Mesendoderm (in vitro differentiated cells): ENCODE measurements around the gene PHIP. TPM values are rescaled to one million over a fixed set of nuclear protein-coding genes. Genes with fewer than 3 reads are reported as not detected.
A peak's percentile ranks its signal among the peaks of the same experiment; 100 is the strongest.

Experiments used
- DNase-seq: peaks from one replicate; pipeline ENCODE4 v3.0.0; 2013
- H2AK5ac ChIP-seq: 2 replicates; pipeline ENCODE4 v1.6.1; 2013; ENCODE audit warnings: low read length, inconsistent platforms
- H2BK120ac ChIP-seq: 2 replicates; pipeline ENCODE4 v1.6.1; 2013; ENCODE audit warnings: low read depth, mild to moderate bottlenecking, low read length, moderate library complexity, mixed read lengths
- H2BK15ac ChIP-seq: replicated peaks from 2 replicates; pipeline ENCODE4 v1.6.1; 2013; ENCODE audit warnings: low read depth, mild to moderate bottlenecking, moderate library complexity
- H2BK5ac ChIP-seq: 2 replicates; pipeline ENCODE4 v1.6.1; 2013; ENCODE audit warnings: low read length, inconsistent platforms
- H3K18ac ChIP-seq: 2 replicates; pipeline ENCODE4 v1.6.1; 2013; ENCODE audit warnings: mild to moderate bottlenecking, low read length, mixed read lengths
- H3K23ac ChIP-seq: one replicate; pipeline ENCODE4 v1.6.1; 2013; ENCODE audit warnings: low read length
- H3K27ac ChIP-seq: 2 replicates; pipeline ENCODE4 v1.5.1; 2013; ENCODE audit warnings: low read depth, mild to moderate bottlenecking, inconsistent platforms, low read length, moderate library complexity
- H3K27me3 ChIP-seq: 2 replicates; pipeline ENCODE4 v1.6.1; 2013; ENCODE audit warnings: low read length, control low read depth, mild to moderate bottlenecking, inconsistent platforms; ENCODE audit not compliant: insufficient read depth, poor library complexity
- H3K36me3 ChIP-seq: 2 replicates; pipeline ENCODE4 v1.6.1; 2013; ENCODE audit warnings: low read length, inconsistent platforms; ENCODE audit not compliant: control insufficient read depth, insufficient read depth
- H3K4ac ChIP-seq: one replicate; pipeline ENCODE4 v1.6.1; 2013; ENCODE audit warnings: low read depth, mild to moderate bottlenecking, low read length, moderate library complexity
- H3K4me1 ChIP-seq: 2 replicates; pipeline ENCODE4 v1.6.1; 2013; ENCODE audit warnings: low read depth, low read length, inconsistent platforms; ENCODE audit not compliant: control insufficient read depth
- H3K4me2 ChIP-seq: 2 replicates; pipeline ENCODE4 v1.6.1; 2013; ENCODE audit warnings: low read length
- H3K4me3 ChIP-seq: 2 replicates; pipeline ENCODE4 v1.5.1; 2013; ENCODE audit warnings: mild to moderate bottlenecking, low read length
- H3K56ac ChIP-seq: one replicate; pipeline ENCODE4 v1.6.1; 2013; ENCODE audit warnings: low read length
- H3K79me1 ChIP-seq: 2 replicates; pipeline ENCODE4 v1.6.1; 2013; ENCODE audit warnings: low read length, inconsistent platforms
- H3K79me2 ChIP-seq: 2 replicates; pipeline ENCODE4 v1.6.1; 2013; ENCODE audit warnings: mild to moderate bottlenecking, low read length; ENCODE audit not compliant: control insufficient read depth, insufficient read depth
- H3K9ac ChIP-seq: 2 replicates; pipeline ENCODE4 v1.6.1; 2013; ENCODE audit warnings: low read length, inconsistent platforms
- H4K5ac ChIP-seq: one replicate; pipeline ENCODE4 v1.6.1; 2013; ENCODE audit warnings: low read length
- H4K8ac ChIP-seq: one replicate; pipeline ENCODE4 v1.6.1; 2013; ENCODE audit warnings: low read depth, mild to moderate bottlenecking, control low read depth, low read length, moderate library complexity
- WGBS: extraction: QIAGEN DNeasy Blood & Tissue Kit; methylation state at CpG from one replicate; pipeline ENCODE4 v1.1.7; 2013; ENCODE audit warnings: low lambda C conversion rate, missing lambda C conversion rate; ENCODE audit not compliant: insufficient coverage; ENCODE audit errors: extremely low coverage; 5-methylcytosine and 5-hydroxymethylcytosine counted together
- polyA plus RNA-seq, 2 experiments: library from polyadenylated mRNA; stranded (reverse); fragments of 200-250 nt; gene quantifications; one replicate each; pipeline ENCODE4 v1.2.3, GENCODE V29; 2013

PHIP gene
- polyA plus RNA-seq (2013, experiment 1 of 2): 20.1 TPM
- polyA plus RNA-seq (2013, experiment 2 of 2): 20.0 TPM

DNA sequence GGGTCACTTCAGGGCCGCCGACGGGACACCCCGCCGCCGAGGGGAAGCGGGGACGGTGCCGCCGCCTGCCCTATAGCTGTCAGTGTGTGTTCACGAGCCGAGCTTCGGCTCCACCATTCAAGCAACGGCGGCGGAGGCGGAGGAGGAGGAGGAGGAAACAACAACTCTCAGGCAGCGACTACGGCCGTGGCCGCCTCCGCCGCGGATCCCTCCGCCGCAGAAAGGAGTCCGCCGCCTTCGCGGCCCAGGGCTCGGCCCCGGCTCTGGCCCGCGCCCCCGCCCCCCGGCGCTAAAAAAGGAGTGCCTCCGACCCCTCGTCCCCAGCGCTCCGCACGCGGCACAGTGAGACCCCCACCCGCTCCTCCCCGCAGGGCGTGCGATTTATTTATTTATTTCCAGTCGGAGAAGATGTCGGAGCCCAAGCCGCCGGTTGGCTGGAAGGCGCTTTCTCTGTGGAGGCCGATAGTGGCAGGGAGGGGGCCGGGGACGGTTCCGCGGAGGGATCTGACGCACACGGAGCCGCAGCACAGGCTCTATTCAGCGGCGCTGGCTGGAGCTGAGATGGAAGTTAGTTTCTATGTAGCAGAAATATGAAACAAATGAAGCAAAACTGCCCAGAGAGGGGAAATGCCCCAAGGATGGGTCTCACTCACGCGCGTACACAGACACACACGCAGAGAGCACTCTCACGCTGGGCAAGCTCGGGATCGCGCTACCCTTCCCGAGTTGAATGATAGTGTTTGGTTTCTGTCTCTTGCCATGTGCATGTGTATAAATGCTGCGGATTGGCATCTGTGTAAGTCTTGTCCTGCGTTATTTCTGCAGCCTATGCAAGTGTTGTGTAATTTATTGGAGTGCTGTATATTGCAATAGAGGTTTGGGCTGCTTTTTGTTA, at the start of gene PHIP:
Gene PHIP (minus strand): TSS at position 180 of the 895 bp plus-strand sequence. CDS start 186 bp downstream, outside the sequence.
- H3K23ac ChIP-seq: peak within 1 kb of the TSS; percentile 51
- H2BK15ac ChIP-seq: no peak within 1 kb of the TSS
- no peak within 1 kb of the TSS for H2AK5ac ChIP-seq
- WGBS: no CpG with 5 or more reads among the region's 73 CpGs
- peak within 1 kb of the TSS; percentile 97 for H4K8ac ChIP-seq
- H3K27me3 ChIP-seq: no peaks in the 10 kb centered on the region
- peak within 1 kb of the TSS; percentile 100 for H3K56ac ChIP-seq
- peak within 1 kb of the TSS; percentile 97 for H3K27ac ChIP-seq
- no peak within 1 kb of the TSS for H4K5ac ChIP-seq
- H3K79me1 ChIP-seq: no peaks in the 10 kb centered on the region
- peak within 1 kb of the TSS; percentile 99 for H3K4ac ChIP-seq
- peak within 1 kb of the TSS; percentile 98 for H3K9ac ChIP-seq
- H3K79me2 ChIP-seq: peaks cover 16% of the 10 kb centered on the region
- peak within 1 kb of the TSS; percentile 98 for H2BK120ac ChIP-seq
- H3K4me1 ChIP-seq: no peaks in the 10 kb centered on the region
- peak within 1 kb of the TSS; percentile 92 for H3K4me3 ChIP-seq
- H3K36me3 ChIP-seq: no peaks in the 10 kb centered on the region
- H2BK5ac ChIP-seq: peak within 1 kb of the TSS; percentile 91
- peak; percentile 97 for DNase-seq
- peak within 1 kb of the TSS; percentile 98 for H3K18ac ChIP-seq
- peak within 1 kb of the TSS; percentile 98 for H3K4me2 ChIP-seq

DNA sequence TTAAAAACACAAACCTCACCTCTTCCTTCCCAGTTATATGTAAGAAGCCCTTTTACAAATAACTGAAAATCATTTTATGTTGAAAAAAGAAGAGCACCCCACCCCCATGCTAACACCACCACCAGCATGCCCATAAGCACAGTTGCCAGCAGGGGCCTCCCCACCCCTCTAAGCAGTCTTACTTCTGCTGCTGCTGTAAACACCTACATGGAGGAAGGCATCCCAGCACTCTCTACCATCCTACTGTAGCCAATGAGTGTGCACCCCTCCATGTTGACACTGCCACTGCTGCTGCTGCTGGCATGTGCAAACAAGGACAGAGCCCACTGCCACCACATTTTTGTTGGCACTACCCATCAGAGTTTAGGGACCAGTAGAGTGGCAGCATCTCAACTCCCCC, 49.6 kb upstream of the PHIP start:
- peak; percentile 70 for DNase-seq
- Histone ChIP-seq H3K23ac (no peak overlapping the region), H4K5ac (no peak overlapping the region), H3K9ac (no peak overlapping the region), H3K4me3 (no peak overlapping the region), H3K4me2 (no peak overlapping the region), H3K79me1 (no peaks in the 10 kb centered on the region), H4K8ac (no peak overlapping the region), H3K18ac (no peak overlapping the region), H3K4me1 (no peaks in the 10 kb centered on the region), H2BK5ac (no peak overlapping the region), H3K79me2 (no peaks in the 10 kb centered on the region), H3K4ac (no peak overlapping the region), H2AK5ac (no peak overlapping the region), H3K36me3 (no peaks in the 10 kb centered on the region), H3K27me3 (no peaks in the 10 kb centered on the region), H2BK120ac (no peak overlapping the region), H3K56ac (no peak overlapping the region), H2BK15ac (no peak overlapping the region), H3K27ac (no peak overlapping the region)

DNA sequence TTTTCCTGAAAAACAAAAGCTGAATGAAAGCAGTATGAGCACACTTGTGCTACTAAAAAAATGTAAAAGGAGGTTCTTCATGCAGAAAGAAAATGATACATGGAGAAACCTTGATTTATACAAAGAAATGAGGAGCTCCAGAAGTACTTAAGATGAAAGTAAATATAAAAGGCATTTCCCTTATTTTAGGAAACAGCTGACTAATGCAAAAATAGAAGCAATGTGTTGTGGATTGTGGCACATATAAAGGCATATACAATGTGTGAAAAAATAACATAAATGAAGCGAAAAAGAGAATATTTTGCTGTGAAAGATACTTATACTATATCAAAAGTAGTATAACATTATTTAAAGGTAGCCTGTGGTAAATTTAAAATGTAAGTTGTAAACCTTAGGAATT, 41.2 kb upstream of the PHIP start:
- Histone ChIP-seq H4K8ac (no peak overlapping the region), H2BK15ac (no peak overlapping the region), H2BK120ac (no peak overlapping the region), H3K79me2 (no peaks in the 10 kb centered on the region), H3K27ac (no peak overlapping the region), H2BK5ac (no peak overlapping the region), H2AK5ac (no peak overlapping the region), H3K4ac (no peak overlapping the region), H3K79me1 (no peaks in the 10 kb centered on the region), H3K4me1 (no peaks in the 10 kb centered on the region), H3K4me3 (no peak overlapping the region), H3K4me2 (no peak overlapping the region), H3K18ac (no peak overlapping the region), H4K5ac (no peak overlapping the region), H3K56ac (no peak overlapping the region), H3K23ac (no peak overlapping the region), H3K27me3 (no peaks in the 10 kb centered on the region), H3K9ac (no peak overlapping the region), H3K36me3 (no peaks in the 10 kb centered on the region)
- DNase-seq: no peak
- no CpG with 5 or more reads among the region's 1 CpG for WGBS

DNA sequence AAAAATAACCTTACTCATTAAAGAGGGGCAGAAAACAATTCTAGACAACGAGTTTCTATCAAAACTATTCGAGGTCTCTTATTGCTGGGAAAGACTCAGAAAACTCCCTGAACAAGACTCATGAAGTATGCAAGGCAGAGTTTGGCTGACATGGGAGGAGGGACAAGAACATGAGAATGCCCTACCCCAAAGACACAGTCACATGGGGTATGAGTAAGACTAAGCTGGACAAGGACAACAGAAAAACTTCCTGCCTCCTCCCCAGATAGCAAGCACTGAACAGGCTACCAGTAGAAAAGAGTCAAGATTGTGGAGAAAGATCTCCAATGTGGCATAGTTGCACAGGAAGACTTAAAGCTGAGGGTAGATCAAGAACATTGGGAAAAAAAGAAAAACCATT, 39.7 kb upstream of the PHIP start:
- Histone ChIP-seq H3K56ac (no peak overlapping the region), H2BK5ac (no peak overlapping the region), H3K9ac (no peak overlapping the region), H3K36me3 (no peaks in the 10 kb centered on the region), H3K4me1 (no peaks in the 10 kb centered on the region), H3K4me2 (no peak overlapping the region), H3K4ac (no peak overlapping the region), H3K79me1 (no peaks in the 10 kb centered on the region), H2BK120ac (no peak overlapping the region), H3K79me2 (no peaks in the 10 kb centered on the region), H3K23ac (no peak overlapping the region), H4K5ac (no peak overlapping the region), H3K27me3 (no peaks in the 10 kb centered on the region), H3K27ac (no peak overlapping the region), H3K18ac (no peak overlapping the region), H2BK15ac (no peak overlapping the region), H2AK5ac (no peak overlapping the region), H3K4me3 (no peak overlapping the region), H4K8ac (no peak overlapping the region)
- peak; percentile 5 for DNase-seq
- no CpG with 5 or more reads among the region's 2 CpGs for WGBS

DNA sequence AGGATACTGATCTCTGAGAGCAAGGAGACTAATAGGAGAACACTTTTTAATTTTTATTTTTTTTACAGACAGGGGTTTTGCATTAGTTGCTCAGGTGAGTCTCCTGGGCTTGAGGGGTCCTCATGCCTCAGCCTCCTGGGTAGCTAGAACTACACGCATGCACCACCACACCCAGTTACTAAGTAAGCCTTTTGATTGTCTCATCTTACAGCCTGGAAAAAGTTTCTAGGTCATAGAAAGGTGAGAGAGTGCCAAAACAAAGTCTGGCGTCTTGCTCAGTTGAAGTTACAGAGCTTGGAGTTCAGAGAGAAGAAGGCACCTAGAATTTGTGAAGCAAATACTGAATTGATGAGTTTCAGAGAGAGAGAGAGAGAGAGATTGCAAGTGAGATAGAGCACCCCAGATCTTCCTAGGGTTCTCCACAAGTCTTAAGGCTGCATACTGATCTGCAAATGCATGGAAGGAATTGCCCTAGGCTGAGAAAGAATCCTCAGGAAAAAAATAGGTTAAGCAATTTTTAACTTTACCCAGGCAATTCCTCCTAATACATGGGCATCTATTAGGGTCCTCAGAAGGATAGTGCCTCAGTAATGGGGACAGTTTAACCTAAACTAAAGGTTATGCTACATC, 37.6 kb upstream of the PHIP start:
- no peak overlapping the region for H2BK120ac ChIP-seq
- no peak overlapping the region for H3K4me2 ChIP-seq
- WGBS: no CpG with 5 or more reads among the region's 2 CpGs
- no peak overlapping the region for H3K56ac ChIP-seq
- H3K4ac ChIP-seq: no peak overlapping the region
- no peaks in the 10 kb centered on the region for H3K79me2 ChIP-seq
- no peak overlapping the region for H4K8ac ChIP-seq
- H3K4me1 ChIP-seq: no peaks in the 10 kb centered on the region
- no peak overlapping the region for H3K23ac ChIP-seq
- no peak overlapping the region for H3K18ac ChIP-seq
- H2AK5ac ChIP-seq: no peak overlapping the region
- no peak overlapping the region for H2BK5ac ChIP-seq
- H3K27ac ChIP-seq: no peak overlapping the region
- H3K9ac ChIP-seq: no peak overlapping the region
- H3K4me3 ChIP-seq: no peak overlapping the region
- H3K79me1 ChIP-seq: no peaks in the 10 kb centered on the region
- H4K5ac ChIP-seq: no peak overlapping the region
- no peaks in the 10 kb centered on the region for H3K36me3 ChIP-seq
- H3K27me3 ChIP-seq: no peaks in the 10 kb centered on the region
- peak; percentile 30 for DNase-seq
- no peak overlapping the region for H2BK15ac ChIP-seq
